Measurements from ENCODE around the gene NRXN2.

Gene NRXN2

DNA sequence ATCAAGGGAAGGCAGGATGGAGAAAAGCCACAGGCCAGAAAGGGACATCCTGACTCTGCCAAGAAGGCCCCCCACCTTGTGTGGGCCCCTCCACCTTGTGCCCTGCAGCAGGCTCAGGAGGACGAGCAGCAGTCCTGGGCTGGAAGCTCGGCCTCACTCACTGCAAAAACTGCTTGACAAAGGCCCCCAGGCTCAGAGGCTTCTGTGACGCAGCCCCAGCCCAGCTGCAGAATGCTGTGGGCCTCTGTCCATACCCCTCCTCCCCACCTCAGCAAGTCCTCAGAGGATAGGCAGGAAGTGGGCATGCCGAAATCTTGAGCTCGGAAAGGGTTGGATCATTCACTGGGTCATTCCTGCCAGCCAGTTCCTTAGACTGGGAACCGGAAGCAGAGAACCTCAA lies 61.9 kb downstream of the NRXN2 start:
- no peak overlapping the region for H3K27ac Mint-ChIP-seq
- H3K4me1 Mint-ChIP-seq, result peaks cover 2 to 13% of the 10 kb centered on the region in 2 donors
- no peaks in the 10 kb centered on the region for H3K36me3 Mint-ChIP-seq
- no peak for ATAC-seq (replicated peaks)
- no peak overlapping the region for H3K4me3 Mint-ChIP-seq
- H3K27me3 Mint-ChIP-seq, result peaks cover 17 to 26% of the 10 kb centered on the region in 2 donors
- no peaks in the 10 kb centered on the region for H3K9me3 Mint-ChIP-seq
- DNase-seq, result no peak

- H3K27me3 Mint-ChIP-seq, result peaks cover 17 to 24% of the 10 kb centered on the region in 2 donors
Observed at GRCh38 chr11:64660706-64661105, 62.3 kb downstream of the NRXN2 start.

GRCh38 chr11:64660205-64660604 lies 62.8 kb downstream of the NRXN2 start:
- peaks cover 8 to 22% of the 10 kb centered on the region in 2 donors for H3K4me1 Mint-ChIP-seq
- no peaks in the 10 kb centered on the region for H3K9me3 Mint-ChIP-seq
- no peaks in the 10 kb centered on the region for H3K36me3 Mint-ChIP-seq
- H3K4me3 Mint-ChIP-seq, result no peak overlapping the region
- H3K27me3 Mint-ChIP-seq, result peaks cover 17 to 20% of the 10 kb centered on the region in 2 donors
- H3K27ac Mint-ChIP-seq, result peak overlapping the region; percentile 6
- ATAC-seq (replicated peaks) (no peak), DNase-seq (no peak)

More at GRCh38 chr11:64660706-64661105, 62.3 kb downstream of the NRXN2 start:
- DNase-seq (no peak), ATAC-seq (replicated peaks) (no peak)
- Mint-ChIP-seq H3K27ac (no peak overlapping the region), H3K9me3 (no peaks in the 10 kb centered on the region), H3K4me1 (peaks cover 4 to 17% of the 10 kb centered on the region in 2 donors), H3K4me3 (no peak overlapping the region), H3K36me3 (no peaks in the 10 kb centered on the region)

GRCh38 chr11:64659417-64660144 lies 63.4 kb downstream of the NRXN2 start:
- Mint-ChIP-seq H3K9me3 (no peaks in the 10 kb centered on the region), H3K4me1 (peaks cover 11 to 29% of the 10 kb centered on the region in 2 donors), H3K36me3 (no peaks in the 10 kb centered on the region), H3K27me3 (peaks cover 17 to 20% of the 10 kb centered on the region in 2 donors), H3K4me3 (no peak overlapping the region), H3K27ac (no peak overlapping the region)
- ATAC-seq (replicated peaks) (no peak), DNase-seq (no peak)

DNA sequence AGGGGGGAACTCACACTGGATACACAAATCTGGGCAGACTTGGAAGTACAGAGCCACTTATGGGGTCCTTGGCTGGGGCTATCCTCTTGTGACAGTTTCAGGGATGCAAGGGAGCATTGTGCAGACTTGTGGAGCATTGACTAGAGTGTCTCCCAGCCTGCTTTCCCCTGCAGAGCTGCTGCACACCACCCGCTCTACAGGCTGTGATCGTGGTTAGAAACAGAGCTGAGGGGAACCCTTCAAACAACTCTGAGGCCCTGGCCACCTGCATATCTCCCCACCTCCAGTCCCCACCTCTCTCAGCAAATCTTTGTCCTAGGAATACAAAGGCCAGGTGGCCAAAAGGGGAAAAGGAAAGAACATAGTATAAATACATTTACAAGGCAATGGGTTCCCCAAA lies 64.7 kb downstream of the NRXN2 start:
- no peak overlapping the region for H3K4me3 Mint-ChIP-seq
- DNase-seq (no peak), ATAC-seq (replicated peaks) (no peak)
- H3K27me3 Mint-ChIP-seq, result peaks cover 11 to 12% of the 10 kb centered on the region in 2 donors
- no peaks in the 10 kb centered on the region for H3K9me3 Mint-ChIP-seq
- H3K27ac Mint-ChIP-seq, result no peak overlapping the region
- peaks cover 18 to 37% of the 10 kb centered on the region in 2 donors for H3K4me1 Mint-ChIP-seq
- H3K36me3 Mint-ChIP-seq, result no peaks in the 10 kb centered on the region

DNA sequence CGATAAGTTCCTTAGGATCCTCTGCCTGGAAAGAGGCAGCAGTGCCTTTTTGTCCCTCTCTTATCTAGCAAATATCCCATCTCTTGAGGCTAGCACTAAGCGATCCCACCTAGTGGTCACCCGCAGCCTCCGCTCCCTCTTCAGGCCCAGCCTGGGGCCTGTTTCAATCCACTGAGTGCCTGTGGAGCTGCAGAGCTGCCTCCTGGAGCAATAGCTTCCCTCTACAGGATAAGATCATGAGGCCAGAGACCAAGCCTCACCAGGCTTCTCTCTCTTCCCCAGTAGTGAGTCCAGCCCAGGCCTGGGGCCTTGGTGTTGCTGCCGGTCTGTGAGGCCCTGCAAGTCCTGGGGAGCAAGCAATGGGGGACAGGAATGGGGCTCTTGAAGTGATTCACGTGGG lies 66.1 kb downstream of the NRXN2 start:
- DNase-seq (no peak), ATAC-seq (replicated peaks) (no peak)
- Mint-ChIP-seq H3K4me3 (no peak overlapping the region), H3K27me3 (peaks cover 11 to 12% of the 10 kb centered on the region in 2 donors), H3K36me3 (no peaks in the 10 kb centered on the region), H3K27ac (no peak overlapping the region), H3K4me1 (peaks cover 23 to 43% of the 10 kb centered on the region in 2 donors), H3K9me3 (no peaks in the 10 kb centered on the region)

- Mint-ChIP-seq H3K4me3 (no peak overlapping the region), H3K36me3 (no peaks in the 10 kb centered on the region), H3K27me3 (peaks cover 11 to 12% of the 10 kb centered on the region in 2 donors), H3K9me3 (no peaks in the 10 kb centered on the region), H3K27ac (no peak overlapping the region), H3K4me1 (peaks cover 23 to 43% of the 10 kb centered on the region in 2 donors)
- DNase-seq, result no peak
- ATAC-seq (replicated peaks), result no peak
Observed at GRCh38 chr11:64655941-64656601, 66.9 kb downstream of the NRXN2 start.

DNA sequence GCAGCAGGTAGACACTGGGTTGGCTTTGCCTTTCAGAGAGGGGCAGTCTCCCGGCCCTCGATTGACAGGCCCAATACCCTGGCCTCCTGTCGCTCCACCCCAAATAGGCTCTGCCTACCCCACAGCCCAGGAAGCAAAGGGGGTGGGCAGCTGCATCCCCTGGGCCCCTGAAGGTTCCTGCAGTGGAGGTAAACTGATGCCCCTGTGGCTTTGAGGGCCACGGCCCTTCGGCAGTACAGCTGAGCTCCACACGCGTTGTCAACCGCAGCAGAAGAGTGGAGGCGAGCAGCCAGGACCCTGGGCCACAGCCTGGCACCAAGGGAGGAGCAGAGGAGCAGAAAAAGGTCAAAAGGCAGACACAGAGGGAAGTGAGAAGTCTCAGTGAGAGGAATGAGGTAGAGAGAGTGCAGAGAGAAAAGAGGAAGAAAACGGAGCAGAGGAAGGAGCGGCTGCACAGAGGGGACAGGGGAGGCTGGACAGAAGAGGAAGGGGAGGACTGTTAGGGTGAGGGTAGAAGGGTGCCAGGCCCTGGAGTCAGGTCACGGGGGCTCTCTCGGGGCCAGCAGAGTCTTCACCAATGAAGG lies 67.9 kb downstream of the NRXN2 start:
- Mint-ChIP-seq H3K9me3 (no peaks in the 10 kb centered on the region), H3K36me3 (no peaks in the 10 kb centered on the region), H3K4me3 (peak overlapping the region; percentile 6 to 31), H3K27me3 (peaks cover 12 to 16% of the 10 kb centered on the region in 2 donors), H3K4me1 (peaks cover 30 to 43% of the 10 kb centered on the region in 2 donors), H3K27ac (peak overlapping the region; percentile 87)
- ATAC-seq (replicated peaks), result peak; percentile 91 to 94
- peak; percentile 62 for DNase-seq

GRCh38 chr11:64654439-64654838 lies 68.6 kb downstream of the NRXN2 start:
- H3K4me1 Mint-ChIP-seq, result peaks cover 30 to 43% of the 10 kb centered on the region in 2 donors
- no peak overlapping the region for H3K27ac Mint-ChIP-seq
- DNase-seq, result no peak
- H3K4me3 Mint-ChIP-seq, result no peak overlapping the region
- no peaks in the 10 kb centered on the region for H3K36me3 Mint-ChIP-seq
- no peak for ATAC-seq (replicated peaks)
- peaks cover 9 to 18% of the 10 kb centered on the region in 2 donors for H3K27me3 Mint-ChIP-seq
- no peaks in the 10 kb centered on the region for H3K9me3 Mint-ChIP-seq

DNA sequence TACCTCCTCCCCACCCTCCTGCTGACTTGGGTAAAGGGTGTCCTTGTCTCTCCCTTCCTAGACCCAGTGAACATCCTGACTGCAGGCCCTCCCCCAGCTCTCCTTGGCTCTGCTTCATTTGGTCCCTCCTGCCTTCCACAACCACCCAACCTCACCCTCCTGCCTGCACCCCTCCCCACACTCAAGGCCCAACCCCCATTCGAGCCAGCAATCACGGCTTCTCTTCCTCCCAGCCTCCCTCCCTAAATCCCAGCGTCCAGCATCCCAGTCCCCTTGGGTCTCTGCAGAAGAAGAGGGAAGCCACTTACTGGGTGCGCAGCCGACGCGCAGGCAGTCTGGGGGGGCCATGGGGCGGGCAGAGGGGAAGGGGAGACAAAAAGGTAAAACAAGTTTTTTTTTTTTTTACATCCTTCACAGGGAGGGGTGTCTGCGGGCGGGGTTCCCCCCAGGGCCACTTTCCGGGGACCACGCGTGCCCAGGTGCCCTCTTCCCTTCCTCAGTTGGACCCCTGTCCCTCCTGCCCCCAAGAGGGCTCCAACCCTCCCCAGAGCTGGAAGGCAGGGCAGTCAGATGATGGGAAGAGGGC lies 69.5 kb downstream of the NRXN2 start:
- Mint-ChIP-seq H3K9me3 (no peaks in the 10 kb centered on the region), H3K36me3 (no peaks in the 10 kb centered on the region), H3K4me1 (peaks cover 30 to 42% of the 10 kb centered on the region in 2 donors), H3K4me3 (no peak overlapping the region), H3K27me3 (peaks cover 14 to 26% of the 10 kb centered on the region in 2 donors), H3K27ac (peak overlapping the region; percentile 70)
- ATAC-seq (replicated peaks), result no peak
- no peak for DNase-seq

GRCh38 chr11:64652586-64653387 lies 70.2 kb downstream of the NRXN2 start:
- Mint-ChIP-seq H3K9me3 (no peaks in the 10 kb centered on the region), H3K27me3 (peaks cover 18 to 30% of the 10 kb centered on the region in 2 donors), H3K36me3 (no peaks in the 10 kb centered on the region), H3K4me1 (peaks cover 30 to 36% of the 10 kb centered on the region in 2 donors), H3K4me3 (no peak overlapping the region), H3K27ac (peak overlapping the region; percentile 70)
- peak; percentile 15 to 18 for ATAC-seq (replicated peaks)
- peak; percentile 58 for DNase-seq

GRCh38 chr11:64650923-64651523 lies 72.0 kb downstream of the NRXN2 start:
- ATAC-seq (replicated peaks) (no peak), DNase-seq (no peak)
- Mint-ChIP-seq H3K4me1 (peaks cover 27 to 28% of the 10 kb centered on the region in 2 donors), H3K9me3 (no peaks in the 10 kb centered on the region), H3K27me3 (peaks cover 32 to 35% of the 10 kb centered on the region in 2 donors), H3K36me3 (no peaks in the 10 kb centered on the region), H3K4me3 (no peak overlapping the region), H3K27ac (peak overlapping the region; percentile 63)

DNA sequence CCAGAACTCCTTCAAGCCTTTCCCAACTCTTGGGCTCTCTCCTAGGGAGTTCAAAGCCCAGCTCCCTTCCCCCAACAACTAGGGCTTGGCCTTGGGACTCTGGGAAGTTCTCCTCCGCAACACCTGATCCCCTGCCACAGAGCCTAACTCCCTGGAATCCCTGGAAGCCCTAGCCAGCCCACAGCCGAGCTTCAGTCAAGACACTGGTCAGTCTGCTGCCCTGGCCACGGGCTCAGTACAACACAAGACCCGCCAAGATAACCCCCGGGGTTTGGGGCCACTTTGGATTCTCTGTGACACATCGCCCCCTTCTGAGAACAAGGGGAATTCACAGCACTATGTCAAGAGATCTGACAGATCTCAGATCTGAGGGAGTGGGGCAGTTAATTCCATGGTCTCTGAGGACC lies 73.7 kb downstream of the NRXN2 start:
- H3K4me3 Mint-ChIP-seq, result no peak overlapping the region
- H3K9me3 Mint-ChIP-seq, result no peaks in the 10 kb centered on the region
- ATAC-seq (replicated peaks) (peak in 1 of 2 donors; percentile 34), DNase-seq (no peak)
- peaks cover 16 to 19% of the 10 kb centered on the region in 2 donors for H3K4me1 Mint-ChIP-seq
- peaks cover 49 to 52% of the 10 kb centered on the region in 2 donors for H3K27me3 Mint-ChIP-seq
- no peaks in the 10 kb centered on the region for H3K36me3 Mint-ChIP-seq
- peak overlapping the region; percentile 68 for H3K27ac Mint-ChIP-seq

Measured in stimulated activated naive B cell treated with anti-CD40 and anti-IgM and Interleukin-4, amounts not matched to agents 10 μg/mL and 1 μg/mL and 100 μg/mL, for 72 hours (primary cell).